Tibial nerve (tissue), 4 donors: Measurements from ENCODE around the gene MAU2.

Experiments used
- EP300 ChIP-seq, 2 donors: sonication (generic); formaldehyde crosslinking; IDR thresholded peaks; one replicate each; pipeline ENCODE4 v1.6.1; 2017; ENCODE audit warnings: antibody characterized with exemption in 2 of 2, mild to moderate bottlenecking in 1 of 2
- POLR2A ChIP-seq, 2 donors: fragments of 450-650 bp; IDR thresholded peaks; one replicate each; pipeline ENCODE4 v1.6.1; 2017; ENCODE audit warnings: antibody characterized with exemption in 2 of 2, mild to moderate bottlenecking in 2 of 2, moderate library complexity in 2 of 2
- TF ChIP-seq, protein P1 (sequence below), 5 experiments: fragments of 200-600 bp in 3 of 5; fragments of 450-650 bp in 2 of 5; sonication (generic) in 3 of 5; IDR thresholded peaks; one replicate each; pipeline ENCODE4 v1.5.1; 2016 to 2019; ENCODE audit warnings: antibody characterized with exemption in 5 of 5, mild to moderate bottlenecking in 3 of 5, moderate library complexity in 2 of 5

DNA sequence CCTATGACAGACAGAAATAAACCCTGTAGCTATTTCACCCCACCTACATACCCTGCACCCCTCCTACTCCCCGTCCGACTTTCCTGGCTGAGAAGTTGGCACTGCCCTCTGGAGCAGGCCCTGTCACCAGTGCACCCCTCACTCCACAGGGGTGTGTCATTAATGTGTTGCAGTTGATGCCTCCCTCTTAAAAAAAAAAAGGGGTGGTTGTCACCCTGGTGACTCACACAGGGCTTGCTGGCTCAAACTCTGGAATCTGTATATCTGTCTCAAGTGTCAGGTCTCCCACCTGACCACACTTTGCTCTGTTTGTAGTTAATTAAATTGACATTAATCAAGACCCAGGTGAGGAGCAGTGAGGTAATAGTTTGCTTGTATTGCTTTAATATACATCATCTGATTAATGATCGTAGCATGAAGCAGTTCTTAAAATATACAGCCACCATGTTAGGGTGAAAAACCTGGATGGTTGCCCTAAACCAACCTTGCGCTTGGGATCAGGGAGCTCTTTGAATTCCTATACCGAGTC lies 82.8 kb downstream of the MAU2 start:
- TF ChIP-seq EP300 (IDR thresholded peaks at IDR 0.05) (no peak), POLR2A (IDR thresholded peaks at IDR 0.05) (no peak)
- TF ChIP-seq, protein P1, sequence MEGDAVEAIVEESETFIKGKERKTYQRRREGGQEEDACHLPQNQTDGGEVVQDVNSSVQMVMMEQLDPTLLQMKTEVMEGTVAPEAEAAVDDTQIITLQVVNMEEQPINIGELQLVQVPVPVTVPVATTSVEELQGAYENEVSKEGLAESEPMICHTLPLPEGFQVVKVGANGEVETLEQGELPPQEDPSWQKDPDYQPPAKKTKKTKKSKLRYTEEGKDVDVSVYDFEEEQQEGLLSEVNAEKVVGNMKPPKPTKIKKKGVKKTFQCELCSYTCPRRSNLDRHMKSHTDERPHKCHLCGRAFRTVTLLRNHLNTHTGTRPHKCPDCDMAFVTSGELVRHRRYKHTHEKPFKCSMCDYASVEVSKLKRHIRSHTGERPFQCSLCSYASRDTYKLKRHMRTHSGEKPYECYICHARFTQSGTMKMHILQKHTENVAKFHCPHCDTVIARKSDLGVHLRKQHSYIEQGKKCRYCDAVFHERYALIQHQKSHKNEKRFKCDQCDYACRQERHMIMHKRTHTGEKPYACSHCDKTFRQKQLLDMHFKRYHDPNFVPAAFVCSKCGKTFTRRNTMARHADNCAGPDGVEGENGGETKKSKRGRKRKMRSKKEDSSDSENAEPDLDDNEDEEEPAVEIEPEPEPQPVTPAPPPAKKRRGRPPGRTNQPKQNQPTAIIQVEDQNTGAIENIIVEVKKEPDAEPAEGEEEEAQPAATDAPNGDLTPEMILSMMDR (IDR thresholded peaks at IDR 0.05) = no peak
